ENCODE measurements around the gene FLAD1.
"Not testable (repeated sequence)": the region's sequence is repeated elsewhere in the genome, so short reads cannot be mapped to it uniquely, and the experiment has no call there.

FLAD1 gene

DNA sequence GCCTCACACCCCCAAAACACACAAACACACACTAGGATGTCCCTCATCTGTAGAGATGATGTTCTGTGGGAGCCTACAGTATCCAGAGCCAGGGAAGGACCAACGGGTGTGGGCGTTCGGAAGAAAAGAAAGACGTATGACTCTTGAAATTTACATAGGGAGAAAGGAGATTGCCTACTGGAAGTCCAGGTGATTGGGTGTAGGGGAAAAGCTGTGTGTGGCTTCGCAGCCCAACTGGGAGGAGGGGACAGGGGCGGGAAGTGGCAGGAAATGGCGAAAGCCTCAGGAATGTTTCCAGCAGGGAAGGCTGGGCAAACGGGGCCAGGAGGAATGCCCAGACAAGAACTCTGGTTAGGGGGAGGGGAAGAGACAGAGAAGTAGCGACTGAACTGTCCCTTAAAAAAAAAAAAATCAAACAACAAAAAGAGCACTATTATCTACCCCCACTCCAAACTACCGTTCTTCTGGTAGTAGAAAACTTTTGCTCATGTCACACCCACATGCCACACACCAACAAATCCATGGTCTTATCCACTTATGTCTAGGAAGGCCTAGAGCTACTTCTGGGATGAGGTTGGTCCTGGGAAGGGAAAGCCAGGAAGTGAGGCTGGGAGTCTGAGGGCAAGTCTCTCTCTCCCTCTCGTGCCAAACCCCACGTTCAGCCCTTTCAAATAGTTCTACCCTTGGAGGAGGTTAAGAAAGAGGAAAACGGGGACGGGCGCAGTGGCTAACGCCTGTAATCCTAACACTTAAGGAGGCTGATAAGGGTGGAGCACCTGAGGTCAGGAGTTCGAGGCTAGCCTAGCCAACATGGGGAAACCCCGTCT, 10.4 kb upstream of the FLAD1 start:
- DNase-seq (ENCODE audit: extremely low spot score): no peak
- TF ChIP-seq L3MBTL2 (conservative IDR thresholded peaks at IDR 0.05) (no peak), TARDBP (IDR thresholded peaks at IDR 0.05) (no peak)
- ChIA-PET POLR2A (interaction anchor here (0.8 to 6.6 kb wide), 11 partner anchors 11 to 300 kb away, joined by 3 to 59 read pairs (median 6); partner anchors contain the start of genes CLK2, FLAD1, PBXIP1 and PMVK), CTCF (interaction anchor here (0.5 to 2.3 kb wide), 6 partner anchors 11 to 635 kb away, joined by 3 to 8 read pairs (median 4); partner anchors contain the start of genes LENEP and PYGO2)

DNA sequence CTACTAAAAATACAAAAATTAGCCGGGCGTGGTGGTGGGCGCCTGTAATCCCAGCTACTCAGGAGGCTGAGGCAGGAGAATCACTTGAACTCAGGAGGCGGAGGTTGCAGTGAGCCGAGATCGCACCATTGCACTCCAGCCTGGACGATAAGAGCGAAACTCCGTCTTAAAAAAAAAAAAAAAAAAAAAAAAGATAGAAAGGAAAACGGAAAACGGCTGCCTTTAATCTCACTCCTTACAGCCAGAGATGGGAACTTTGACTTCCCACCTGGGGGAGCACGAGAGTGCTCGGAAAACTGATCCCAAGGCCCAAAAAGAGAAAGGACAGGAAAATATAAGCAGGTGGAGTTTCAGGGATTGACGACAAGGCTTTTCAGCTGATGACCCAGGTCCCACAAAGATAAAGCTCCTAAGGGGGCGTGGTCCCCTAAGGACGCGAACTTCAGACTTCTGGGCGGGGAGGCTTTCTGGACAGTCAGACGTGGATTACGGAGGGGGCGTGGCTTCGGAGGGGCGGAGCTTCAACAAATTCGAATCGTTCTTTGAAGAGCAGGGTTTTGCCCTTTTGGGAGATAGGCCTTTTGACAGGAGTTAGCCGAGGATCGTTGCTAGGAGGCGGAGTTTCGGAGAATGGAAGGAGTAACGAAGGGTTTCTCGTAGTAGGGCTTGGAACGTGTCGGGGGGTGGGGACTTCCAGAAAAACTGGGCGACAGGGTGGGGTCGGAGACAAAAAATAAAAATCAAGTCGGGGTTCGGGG, 9.6 kb upstream of the FLAD1 start:
- DNase-seq (ENCODE audit: extremely low spot score): peak; percentile 87
- POLR2A ChIA-PET: interaction anchor here (0.6 to 6.6 kb wide), 17 partner anchors 10 to 299 kb away, joined by 3 to 59 read pairs (median 5); partner anchors contain the start of genes ADAM15, CLK2, FLAD1 and KCNN3
- CTCF ChIA-PET: interaction anchor here (0.6 to 2.3 kb wide), 6 partner anchors 12 to 414 kb away, joined by 3 to 8 read pairs (median 4); partner anchors contain the start of gene PYGO2
- TF ChIP-seq L3MBTL2 (conservative IDR thresholded peaks at IDR 0.05) (peak; percentile 9; the same call in 1 of the 2 replicates), ARNT (IDR thresholded peaks at IDR 0.05) (no peak), LEF1 (IDR thresholded peaks at IDR 0.05; ENCODE audit: borderline replicate concordance) (no peak), TARDBP (IDR thresholded peaks at IDR 0.05) (no peak), ELF4 (IDR thresholded peaks at IDR 0.05) (no peak), PKNOX1 (IDR thresholded peaks at IDR 0.05) (peak; percentile 63; the same call in 1 of the 2 replicates), FOXA1 (IDR thresholded peaks at IDR 0.05) (no peak), FOXK2 (IDR thresholded peaks at IDR 0.05) (no peak)

- ChIA-PET POLR2A (interaction anchor here (0.7 to 6.6 kb wide), 17 partner anchors 9 to 198 kb away, joined by 3 to 59 read pairs (median 5); partner anchors contain the start of genes ADAM15, FLAD1, KCNN3 and LENEP), CTCF (interaction anchor here (0.8 to 2.3 kb wide), 5 partner anchors 21 to 414 kb away, joined by 3 to 8 read pairs (median 5); no protein-coding TSS in a partner anchor)
- peak; percentile 85; the same call in 1 of the 2 replicates for TF ChIP-seq FOXM1 (IDR thresholded peaks at IDR 0.05; ENCODE audit: borderline replicate concordance)
- no peak for TF ChIP-seq NFRKB (IDR thresholded peaks at IDR 0.05)
- no peak for TF ChIP-seq ARNT (IDR thresholded peaks at IDR 0.05)
- no peak for TF ChIP-seq CTBP1 (IDR thresholded peaks at IDR 0.05; ENCODE audit: borderline replicate concordance)
- no peak for TF ChIP-seq SP1 (IDR thresholded peaks at IDR 0.05)
- no peak for TF ChIP-seq LEF1 (IDR thresholded peaks at IDR 0.05; ENCODE audit: borderline replicate concordance)
- TF ChIP-seq PKNOX1 (IDR thresholded peaks at IDR 0.05): peak; percentile 86
- TF ChIP-seq BHLHE40 (IDR thresholded peaks at IDR 0.05; ENCODE audit: borderline replicate concordance): no peak
- TF ChIP-seq L3MBTL2 (conservative IDR thresholded peaks at IDR 0.05): peak; percentile 99
- TF ChIP-seq HDGF (IDR thresholded peaks at IDR 0.05; ENCODE audit: borderline replicate concordance): no peak
- TF ChIP-seq ELF4 (IDR thresholded peaks at IDR 0.05): peak; percentile 84
- DNase-seq (ENCODE audit: extremely low spot score): peak; percentile 94
Measured at GRCh38 chr1:154974102-154974807, 8.9 kb upstream of the FLAD1 start, which contains the start of gene CKS1B. TSS of gene CKS1B (plus strand) at chr1:154974681. CDS start at chr1:154974746, 65 bp downstream.

DNA sequence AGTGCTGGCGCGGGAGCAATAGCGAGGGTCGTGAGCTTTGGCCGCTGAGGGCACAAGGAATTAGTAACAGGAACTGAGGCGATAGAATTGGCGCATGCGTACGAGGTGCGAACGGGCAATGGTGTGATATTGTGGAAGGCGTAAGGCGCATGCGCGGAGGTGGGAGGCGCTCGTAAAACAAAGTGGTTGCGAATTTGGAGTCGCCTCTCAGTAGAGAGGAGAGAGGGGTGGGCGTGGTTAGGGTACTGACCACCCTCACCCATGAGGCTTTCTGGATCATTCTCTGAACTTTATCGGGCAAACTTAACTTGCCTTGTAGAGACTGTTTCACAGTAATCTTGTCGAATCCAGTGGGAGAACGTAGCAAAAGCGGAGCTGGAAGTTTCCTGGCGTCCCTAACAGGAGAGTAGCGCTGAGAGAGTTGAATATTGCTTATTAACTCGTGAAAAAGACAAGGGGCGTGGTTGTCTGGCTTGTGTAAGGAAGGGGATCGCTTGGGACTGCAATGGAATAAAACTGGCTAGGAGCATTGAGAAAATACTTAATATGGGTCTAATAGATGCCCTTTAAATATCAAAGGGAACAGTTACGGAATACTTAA, 8.2 kb upstream of the FLAD1 start:
- ChIA-PET POLR2A (interaction anchor here (1.0 to 6.6 kb wide), 8 partner anchors 9 to 198 kb away, joined by 3 to 59 read pairs (median 8); partner anchors contain the start of genes ADAM15, FLAD1, LENEP and PBXIP1), CTCF (interaction anchor here (1.0 to 2.3 kb wide), 3 partner anchors 24 to 110 kb away, joined by 5 to 8 read pairs (median 6); no protein-coding TSS in a partner anchor)
- DNase-seq (ENCODE audit: extremely low spot score): peak; percentile 93
- 0 out of 2 replicates have a peak, but pooled peaks have one; percentile 70 for TF ChIP-seq ELF4 (IDR thresholded peaks at IDR 0.05)
- peak; percentile 61 for TF ChIP-seq L3MBTL2 (conservative IDR thresholded peaks at IDR 0.05)
- TF ChIP-seq BHLHE40 (IDR thresholded peaks at IDR 0.05; ENCODE audit: borderline replicate concordance): no peak
- no peak; the same call in 1 of the 2 replicates for TF ChIP-seq HDGF (IDR thresholded peaks at IDR 0.05; ENCODE audit: borderline replicate concordance)

- TF ChIP-seq SP1 (IDR thresholded peaks at IDR 0.05) (no peak), TARDBP (IDR thresholded peaks at IDR 0.05) (no peak), FOXK2 (IDR thresholded peaks at IDR 0.05) (no peak), SUZ12 (IDR thresholded peaks at IDR 0.05) (no peak), L3MBTL2 (conservative IDR thresholded peaks at IDR 0.05) (no peak), FOXM1 (IDR thresholded peaks at IDR 0.05; ENCODE audit: borderline replicate concordance) (no peak), NFRKB (IDR thresholded peaks at IDR 0.05) (no peak), CTBP1 (IDR thresholded peaks at IDR 0.05; ENCODE audit: borderline replicate concordance) (no peak), PKNOX1 (IDR thresholded peaks at IDR 0.05) (no peak), ARNT (IDR thresholded peaks at IDR 0.05) (no peak), ELF4 (IDR thresholded peaks at IDR 0.05) (no peak), ZNF384 (IDR thresholded peaks at IDR 0.05) (no peak), LEF1 (IDR thresholded peaks at IDR 0.05; ENCODE audit: borderline replicate concordance) (no peak), FOXA1 (IDR thresholded peaks at IDR 0.05) (no peak), HDGF (IDR thresholded peaks at IDR 0.05; ENCODE audit: borderline replicate concordance) (no peak), BHLHE40 (IDR thresholded peaks at IDR 0.05; ENCODE audit: borderline replicate concordance) (no peak)
- CTCF ChIA-PET: interaction anchor here (1.0 to 2.0 kb wide), 2 partner anchors 23 to 109 kb away, joined by 5 to 6 read pairs; no protein-coding TSS in a partner anchor
- POLR2A ChIA-PET: interaction anchor here (1.0 to 6.6 kb wide), 6 partner anchors 8 to 197 kb away, joined by 3 to 58 read pairs (median 6); partner anchors contain the start of genes FLAD1, LENEP and PBXIP1
- DNase-seq (ENCODE audit: extremely low spot score): no peak
Measured at GRCh38 chr1:154975409-154976059, 7.6 kb upstream of the FLAD1 start.

- DNase-seq (ENCODE audit: extremely low spot score); CTCF ChIA-PET; POLR2A ChIA-PET: not testable (repeated sequence)
Measured at GRCh38 chr1:154977762-154978161, 5.4 kb upstream of the FLAD1 start.

Data from HEK293T (cell line).